Thoracic aorta (tissue), 2 donors: Measurements from ENCODE around the gene DPF3. TPM values are rescaled to one million over a fixed set of nuclear protein-coding genes. Genes with fewer than 3 reads are reported as not detected.

ENCODE experiments used
- ATAC-seq: fragments of 150-250 bp; one replicate; pipeline ENCODE4 v1.8.0; 2017; ENCODE audit warnings: low read depth; ENCODE audit not compliant: insufficient number of reproducible peaks, low FRiP score
- DNase-seq: peaks from one replicate; pipeline ENCODE4 v3.0.0-alpha.2; 2020; ENCODE audit warnings: low spot score
- H3K27ac ChIP-seq, 2 donors: fragments of 200-600 bp; sonication (generic); 1 replicate in 1 of 2; 2 replicates in 1 of 2; pipeline ENCODE4 v1.5.1; 2016; ENCODE audit warnings: mild to moderate bottlenecking in 2 of 2, moderate library complexity in 2 of 2
- H3K27me3 ChIP-seq: fragments of 200-600 bp; sonication (generic); replicated peaks from 2 replicates; pipeline ENCODE4 v1.6.0; 2016; ENCODE audit warnings: mild to moderate bottlenecking; ENCODE audit not compliant: insufficient read depth
- H3K36me3 ChIP-seq: fragments of 200-600 bp; sonication (generic); one replicate; pipeline ENCODE4 v1.5.1; 2016
- H3K4me1 ChIP-seq, 2 donors: fragments of 200-600 bp; sonication (generic); 1 replicate in 1 of 2; 2 replicates in 1 of 2; pipeline versions ENCODE4 v1.5.1 to v1.6.0; 2016; ENCODE audit warnings: low read depth in 2 of 2, mild to moderate bottlenecking in 1 of 2; ENCODE audit not compliant: control insufficient read depth in 1 of 2
- H3K4me3 ChIP-seq: fragments of 200-600 bp; sonication (generic); 2 replicates; pipeline ENCODE4 v1.5.1; 2016; ENCODE audit warnings: mild to moderate bottlenecking
- H3K9me3 ChIP-seq: fragments of 200-600 bp; sonication (generic); 2 replicates; pipeline ENCODE4 v1.5.1; 2016
- CTCF ChIP-seq: fragments of 200-600 bp; sonication (generic); IDR thresholded peaks from one replicate; pipeline ENCODE4 v1.5.1; 2019; ENCODE audit warnings: antibody characterized with exemption
- total RNA-seq, 2 donors: library from RNA; depleted of rRNA; stranded (reverse); fragments of >200 nt; gene quantifications; one replicate each; pipeline versions ENCODE4 v1.1.0 to v1.2.3, GENCODE V29; 2016

The DPF3 gene
- total RNA-seq, 2 donors from 2014 or later: 2.2 to 8.9 TPM

GRCh38 chr14:72634691-72635616 is 258.9 kb downstream of the DPF3 start:
- Histone ChIP-seq H3K36me3 (no peaks in the 10 kb centered on the region), H3K27ac (no peak overlapping the region), H3K4me3 (no peak overlapping the region), H3K9me3 (no peaks in the 10 kb centered on the region), H3K4me1 (no peaks in the 10 kb centered on the region), H3K27me3 (no peaks in the 10 kb centered on the region)
- TF ChIP-seq CTCF: no peak
- DNase-seq (no peak), ATAC-seq (no peak)

- H3K27ac ChIP-seq: no peak overlapping the region
- TF ChIP-seq CTCF: no peak
- H3K4me3 ChIP-seq: no peak overlapping the region
- no peak for ATAC-seq
- no peaks in the 10 kb centered on the region for H3K4me1 ChIP-seq
- no peaks in the 10 kb centered on the region for H3K36me3 ChIP-seq
- no peaks in the 10 kb centered on the region for H3K27me3 ChIP-seq
- DNase-seq: no peak
- no peaks in the 10 kb centered on the region for H3K9me3 ChIP-seq
Measured at GRCh38 chr14:72633551-72633950, 260.4 kb downstream of the DPF3 start.

- ATAC-seq (no peak), DNase-seq (no peak)
- no peak for TF ChIP-seq CTCF
- Histone ChIP-seq H3K27ac (no peak overlapping the region), H3K27me3 (no peaks in the 10 kb centered on the region), H3K4me3 (no peak overlapping the region), H3K9me3 (no peaks in the 10 kb centered on the region), H3K36me3 (no peaks in the 10 kb centered on the region), H3K4me1 (no peaks in the 10 kb centered on the region)
Measured at GRCh38 chr14:72632727-72633126, 261.2 kb downstream of the DPF3 start.

GRCh38 chr14:72631401-72631800 is 262.5 kb downstream of the DPF3 start:
- DNase-seq (no peak), ATAC-seq (no peak)
- Histone ChIP-seq H3K4me3 (no peak overlapping the region), H3K9me3 (no peaks in the 10 kb centered on the region), H3K36me3 (no peaks in the 10 kb centered on the region), H3K27ac (no peak overlapping the region), H3K4me1 (no peaks in the 10 kb centered on the region), H3K27me3 (no peaks in the 10 kb centered on the region)
- no peak for TF ChIP-seq CTCF

- Histone ChIP-seq H3K27me3 (no peaks in the 10 kb centered on the region), H3K4me3 (no peak overlapping the region), H3K9me3 (no peaks in the 10 kb centered on the region), H3K4me1 (no peaks in the 10 kb centered on the region), H3K27ac (no peak overlapping the region), H3K36me3 (no peaks in the 10 kb centered on the region)
- no peak for ATAC-seq
- TF ChIP-seq CTCF: no peak
- no peak for DNase-seq
Measured at GRCh38 chr14:72630374-72630773, 263.5 kb downstream of the DPF3 start.
